HepG2 (cell line): Measurements from ENCODE around the gene ATP10A. TPM values are rescaled to one million over a fixed set of nuclear protein-coding genes. Genes with fewer than 3 reads are reported as not detected.
A peak's percentile ranks its signal among the peaks of the same experiment; 100 is the strongest.

Source experiments
- ATAC-seq: fragments of 200-7000 bp; cut with Tn5 transposase; 3 replicates; pipeline ENCODE4 v1.9.1; 2020; ENCODE audit warnings: mild to moderate bottlenecking, moderate library complexity
- BruUV-seq: library from RNA; stranded (reverse); fragments of 400-500 nt; replicated peaks from 2 replicates; lab custom pipeline; 2021; lab: Mats Ljungman, UMichigan
- CTCF ChIA-PET: fragments of 300-600 bp; formaldehyde crosslinking; extraction: SDS; loops from one replicate; lab custom pipeline; 2021; ENCODE audit warnings: low total read pairs, inconsistent platforms, low intra/inter-chr PET ratio; lab: Yijun Ruan, JAX
- POLR2A ChIA-PET: fragments of 350-600 bp; sonication (Branson Sonifier 250); formaldehyde crosslinking; loops from one replicate; lab custom pipeline; 2020; ENCODE audit warnings: antibody characterized with exemption, inconsistent platforms; lab: Yijun Ruan, JAX
- DNase-seq: peaks from one replicate; pipeline ENCODE4 v3.0.0-alpha.2; 2015; ENCODE audit warnings: low spot score
- FAIRE-seq: peaks from 3 replicates; lab custom pipeline; 2011; peaks lifted over from hg19 to GRCh38; lab: Jason Lieb, UNC
- H2AFZ ChIP-seq: one replicate; pipeline ENCODE4 v1.6.1; 2011; ENCODE audit warnings: low read length, inconsistent platforms
- H3K27ac ChIP-seq: fragments of 300-600 bp; 3 replicates; pipeline ENCODE4 v1.8.0; 2011; ENCODE audit warnings: mixed run types, mild to moderate bottlenecking, mixed read lengths, low read length, inconsistent platforms; ENCODE audit not compliant: insufficient read depth; ENCODE audit errors: extremely low read length
- H3K27me3 ChIP-seq, 2 experiments: fragments of 200-600 bp in 1 of 2; 2 replicates in 1 of 2; 3 replicates in 1 of 2; pipeline versions ENCODE4 v1.6.0 to v1.8.0; 2011; ENCODE audit warnings: low read length in 2 of 2, mild to moderate bottlenecking in 2 of 2, moderate library complexity in 2 of 2, inconsistent platforms in 1 of 2; ENCODE audit not compliant: insufficient read depth in 2 of 2, control insufficient read depth in 1 of 2
- H3K36me3 ChIP-seq, 2 experiments: fragments of 200-600 bp in 1 of 2; replicated peaks in 1 of 2; 2 replicates in 1 of 2; 3 replicates in 1 of 2; pipeline versions ENCODE4 v1.5.1 to v1.8.0; 2011; ENCODE audit warnings: low read length in 2 of 2, inconsistent platforms in 1 of 2; ENCODE audit not compliant: insufficient read depth in 2 of 2, control insufficient read depth in 1 of 2
- H3K4me1 ChIP-seq: 2 replicates; pipeline ENCODE4 v1.5.1; 2012; ENCODE audit warnings: low read length, inconsistent platforms; ENCODE audit not compliant: insufficient read depth
- H3K4me2 ChIP-seq: 2 replicates; pipeline ENCODE4 v1.6.0; 2011; ENCODE audit warnings: low read depth, low read length, inconsistent platforms
- H3K4me3 ChIP-seq, 3 experiments: fragments of 200-600 bp in 1 of 3; sonication (generic), shearing (Covaris generic) in 1 of 3; replicated peaks in 1 of 3; 2 replicates each; pipeline ENCODE4 v1.5.1; 2011 to 2016; ENCODE audit warnings: low read length in 3 of 3, inconsistent platforms in 2 of 3, low read depth in 2 of 3, mild to moderate bottlenecking in 2 of 3, control low read depth in 1 of 3, mixed read lengths in 1 of 3; ENCODE audit not compliant: insufficient read depth in 1 of 3
- H3K79me2 ChIP-seq: one replicate; pipeline ENCODE4 v1.6.1; 2011; ENCODE audit warnings: low read length, inconsistent platforms; ENCODE audit not compliant: insufficient read depth
- H3K9ac ChIP-seq: 2 replicates; pipeline ENCODE4 v1.6.0; 2011; ENCODE audit warnings: mild to moderate bottlenecking, low read depth, low read length, inconsistent platforms; ENCODE audit not compliant: insufficient read depth
- H3K9me3 ChIP-seq: 2 replicates; pipeline ENCODE4 v1.5.1; 2012; ENCODE audit warnings: mild to moderate bottlenecking, low read length
- H4K20me1 ChIP-seq: 2 replicates; pipeline ENCODE4 v1.6.0; 2011; ENCODE audit warnings: inconsistent platforms, mild to moderate bottlenecking, low read length, moderate library complexity; ENCODE audit not compliant: insufficient read depth
- ATAD3A ChIP-seq: sonication (generic); formaldehyde crosslinking; IDR thresholded peaks from 2 replicates; pipeline ENCODE4 v1.4.0; 2020; ENCODE audit warnings: missing genetic modification reagents
- HCFC1 ChIP-seq: fragments of 150-350 bp; IDR thresholded peaks from 2 replicates; pipeline ENCODE4 v1.6.1; 2014; ENCODE audit warnings: low read depth, low read length
- ISL2 ChIP-seq: sonication (generic); formaldehyde crosslinking; IDR thresholded peaks from 2 replicates; pipeline ENCODE4 v1.5.0; 2020; ENCODE audit warnings: missing genetic modification reagents
- KDM5A ChIP-seq: fragments of 200-600 bp; sonication (generic); IDR thresholded peaks from 2 replicates; pipeline ENCODE4 v1.7.0; 2018; ENCODE audit warnings: antibody characterized with exemption, mild to moderate bottlenecking, low read length, borderline replicate concordance
- MAFF ChIP-seq: IDR thresholded peaks from 2 replicates; pipeline ENCODE4 v1.6.1; 2011; ENCODE audit warnings: low read depth, low read length, improper control_type of control experiment
- MAFK ChIP-seq, 2 experiments: IDR thresholded peaks in 1 of 2; conservative IDR thresholded peaks in 1 of 2; 2 replicates each; pipeline ENCODE4 v1.6.1; 2011; ENCODE audit warnings: improper control_type of control experiment in 2 of 2, low read length in 2 of 2
- MIXL1 ChIP-seq: IDR thresholded peaks from 2 replicates; pipeline ENCODE4 v1.6.1; 2016
- MTF1 ChIP-seq: sonication (generic); formaldehyde crosslinking; IDR thresholded peaks from 2 replicates; pipeline ENCODE4 v1.5.0; 2020; ENCODE audit warnings: missing genetic modification reagents
- ZNF318 ChIP-seq: sonication (generic); formaldehyde crosslinking; IDR thresholded peaks from 2 replicates; pipeline ENCODE4 v1.4.0; 2020; ENCODE audit warnings: mild to moderate bottlenecking, missing genetic modification reagents
- WGBS: methylation state at CpG from one replicate; pipeline ENCODE4 v1.1.6; 2017; ENCODE audit warnings: low lambda C conversion rate; 5-methylcytosine and 5-hydroxymethylcytosine counted together
- in situ Hi-C: cut with HindIII; loops from 2 replicates; pipeline ENCODE4 v1.10.0; 2017; ENCODE audit warnings: low pct_unique_long_range_greater_than_20kb; ENCODE audit not compliant: extremely low pct_ligation_motif_present
- intact Hi-C: fragments of 100-400 bp; cut with micrococcal nuclease; formaldehyde crosslinking; loops from one replicate; pipeline ENCODE4 v1.10.0; 2022; ENCODE audit not compliant: unreplicated experiment
- polyA plus RNA-seq, 8 experiments: library from polyadenylated mRNA; depleted of rRNA in 3 of 8; stranded (reverse) in 7 of 8; unstranded in 1 of 8; fragments of >200 nt; fragmentation: Illumina TruSeq in 4 of 8; extraction: Trizol in 4 of 8; gene quantifications; 2 replicates each; pipeline versions ENCODE4 v1.2.1 to v1.2.3, GENCODE V29; 2011 to 2016; ENCODE audit warnings: low read depth in 4 of 8, missing spikeins in 1 of 8, mixed read lengths in 1 of 8; ENCODE audit not compliant: insufficient read depth in 1 of 8
- total RNA-seq, 5 experiments: library from RNA; depleted of rRNA; stranded (reverse); fragments of >200 nt; fragmentation: Illumina TruSeq; extraction: Trizol; gene quantifications; 2 replicates each; pipeline ENCODE4 v1.2.3, GENCODE V29; 2016; ENCODE audit warnings: low read depth in 1 of 5

Gene ATP10A
- total and polyA plus RNA-seq, 2 of the 13 experiments (the other 11 are each of a cell fraction or from before 2014, with no cell fraction given) = 0.58 to 4.2 TPM

- in situ Hi-C loops = no loop called here
- no peak overlapping the region for H3K4me3 ChIP-seq
- ChIA-PET CTCF (no interaction called here), POLR2A (no interaction called here)
- H3K27ac ChIP-seq = no peak overlapping the region
- no peak overlapping the region for H3K4me2 ChIP-seq
- DNase-seq = no peak
- no peak overlapping the region for H3K9ac ChIP-seq
- no peaks in the 10 kb centered on the region for H3K79me2 ChIP-seq
- H3K27me3 ChIP-seq = no peaks in the 10 kb centered on the region; a peak in 1 of 5 replicates
- no peaks in the 10 kb centered on the region for H3K4me1 ChIP-seq
- intact Hi-C loops = no loop called here
- 34% methylated on average over 5 of the region's 9 CpGs for WGBS
- no peaks in the 10 kb centered on the region for H3K9me3 ChIP-seq
- no peak for TF ChIP-seq ISL2 (CRISPR knock-in tag)
- TF ChIP-seq MAFF = peak; percentile 38; the same call in 1 of the 2 replicates
- peak in 1 of 2 experiments; percentile 36; a peak in 2 of 4 replicates for TF ChIP-seq MAFK (conservative IDR thresholded peaks at IDR 0.05 in 1 of 2, IDR thresholded peaks at IDR 0.05 in 1 of 2; ENCODE audit: low read length in 2 of 2)
- FAIRE-seq = no peak
- no TSS peak for BruUV-seq
- H4K20me1 ChIP-seq = no peaks in the 10 kb centered on the region
- no peak for ATAC-seq
- no peaks in the 10 kb centered on the region for H3K36me3 ChIP-seq
- no peak overlapping the region for H2AFZ ChIP-seq
These were observed 120.2 kb downstream of the ATP10A start for GRCh38 chr15:25742776-25743547.

GRCh38 chr15:25742041-25742730, 120.9 kb downstream of the ATP10A start:
- Histone ChIP-seq H3K4me1 (no peaks in the 10 kb centered on the region), H3K27me3 (no peaks in the 10 kb centered on the region; a peak in 1 of 5 replicates), H3K4me2 (no peak overlapping the region), H3K4me3 (no peak overlapping the region), H3K36me3 (no peaks in the 10 kb centered on the region), H3K9me3 (no peaks in the 10 kb centered on the region), H3K79me2 (no peaks in the 10 kb centered on the region), H3K27ac (no peak overlapping the region), H2AFZ (no peak overlapping the region), H4K20me1 (no peaks in the 10 kb centered on the region), H3K9ac (no peak overlapping the region)
- DNase-seq = no peak
- CTCF ChIA-PET = no interaction called here
- POLR2A ChIA-PET = no interaction called here
- WGBS = 62% methylated on average over 9 of the region's 19 CpGs
- in situ Hi-C loops (no loop called here), intact Hi-C loops (no loop called here)
- no peak for ATAC-seq
- no TSS peak for BruUV-seq
- FAIRE-seq = no peak
- TF ChIP-seq ZNF318 (CRISPR knock-in tag) = no peak
- TF ChIP-seq MIXL1 (CRISPR knock-in tag) = no peak
- no peak for TF ChIP-seq HCFC1
- no peak for TF ChIP-seq KDM5A
- no peak for TF ChIP-seq MTF1 (CRISPR knock-in tag)
- TF ChIP-seq ATAD3A (CRISPR knock-in tag) = no peak
